Dedifferentiated amniotic fluid mesenchymal stem cell (primary cell): ENCODE results near the gene R3HCC1L.
A peak's percentile ranks its signal among the peaks of the same experiment; 100 is the strongest.
"Not testable (repeated sequence)": the region's sequence is repeated elsewhere in the genome, so short reads cannot be mapped to it uniquely, and the experiment has no call there.

ENCODE experiments used
- DNase-seq: peaks from one replicate; pipeline ENCODE4 v3.0.0-alpha.2; 2016; ENCODE audit errors: extremely low spot score

Gene R3HCC1L

GRCh38 chr10:98131619-98132018 is 2.8 kb upstream of the R3HCC1L start:
- no peak for DNase-seq

GRCh38 chr10:98133075-98133752 is 1.2 kb upstream of the R3HCC1L start:
- DNase-seq, result not testable (repeated sequence)

- no peak for DNase-seq
Measured at GRCh38 chr10:98134117-98134430, 383 bp upstream of the R3HCC1L start.

GRCh38 chr10:98135222-98135899 is 904 bp downstream of the R3HCC1L start:
- DNase-seq, result no peak

- not testable (repeated sequence) for DNase-seq
Measured at GRCh38 chr10:98136775-98137174, 2.3 kb downstream of the R3HCC1L start.

GRCh38 chr10:98138031-98138430 is 3.6 kb downstream of the R3HCC1L start:
- no peak for DNase-seq

- DNase-seq, result no peak
Measured at GRCh38 chr10:98139431-98139830, 5.0 kb downstream of the R3HCC1L start.

GRCh38 chr10:98141484-98142073 is 7.1 kb downstream of the R3HCC1L start:
- DNase-seq, result no peak

GRCh38 chr10:98144985-98145384 is 10.5 kb downstream of the R3HCC1L start:
- no peak for DNase-seq

- no peak for DNase-seq
Measured at GRCh38 chr10:98149858-98150257, 15.4 kb downstream of the R3HCC1L start.

GRCh38 chr10:98150544-98150943 is 16.1 kb downstream of the R3HCC1L start:
- no peak for DNase-seq

- not testable (repeated sequence) for DNase-seq
Measured at GRCh38 chr10:98152778-98153177, 18.3 kb downstream of the R3HCC1L start.

- not testable (repeated sequence) for DNase-seq
Measured at GRCh38 chr10:98153213-98153958, 18.9 kb downstream of the R3HCC1L start.

GRCh38 chr10:98154076-98154475 is 19.6 kb downstream of the R3HCC1L start:
- no peak for DNase-seq

- DNase-seq, result no peak
Measured at GRCh38 chr10:98158576-98158975, 24.1 kb downstream of the R3HCC1L start.

- no peak for DNase-seq
Measured at GRCh38 chr10:98163941-98164340, 29.5 kb downstream of the R3HCC1L start.

GRCh38 chr10:98167191-98167590 is 32.7 kb downstream of the R3HCC1L start:
- DNase-seq, result no peak

- no peak for DNase-seq
Measured at GRCh38 chr10:98168147-98168546, 33.7 kb downstream of the R3HCC1L start.

- no peak for DNase-seq
Measured at GRCh38 chr10:98168766-98169165, 34.3 kb downstream of the R3HCC1L start.

GRCh38 chr10:98169379-98169778 is 34.9 kb downstream of the R3HCC1L start:
- DNase-seq, result no peak

- peak; percentile 17 for DNase-seq
Measured at GRCh38 chr10:98170249-98171117, 36.0 kb downstream of the R3HCC1L start.

GRCh38 chr10:98172073-98172472 is 37.6 kb downstream of the R3HCC1L start:
- DNase-seq, result no peak
